Pons (tissue), 1 donor: ENCODE data around the gene GNAT2.

Experiments
- DNase-seq: peaks from one replicate; pipeline ENCODE4 v3.0.0-alpha.2; 2016; ENCODE audit warnings: low spot score

GNAT2 gene

DNA sequence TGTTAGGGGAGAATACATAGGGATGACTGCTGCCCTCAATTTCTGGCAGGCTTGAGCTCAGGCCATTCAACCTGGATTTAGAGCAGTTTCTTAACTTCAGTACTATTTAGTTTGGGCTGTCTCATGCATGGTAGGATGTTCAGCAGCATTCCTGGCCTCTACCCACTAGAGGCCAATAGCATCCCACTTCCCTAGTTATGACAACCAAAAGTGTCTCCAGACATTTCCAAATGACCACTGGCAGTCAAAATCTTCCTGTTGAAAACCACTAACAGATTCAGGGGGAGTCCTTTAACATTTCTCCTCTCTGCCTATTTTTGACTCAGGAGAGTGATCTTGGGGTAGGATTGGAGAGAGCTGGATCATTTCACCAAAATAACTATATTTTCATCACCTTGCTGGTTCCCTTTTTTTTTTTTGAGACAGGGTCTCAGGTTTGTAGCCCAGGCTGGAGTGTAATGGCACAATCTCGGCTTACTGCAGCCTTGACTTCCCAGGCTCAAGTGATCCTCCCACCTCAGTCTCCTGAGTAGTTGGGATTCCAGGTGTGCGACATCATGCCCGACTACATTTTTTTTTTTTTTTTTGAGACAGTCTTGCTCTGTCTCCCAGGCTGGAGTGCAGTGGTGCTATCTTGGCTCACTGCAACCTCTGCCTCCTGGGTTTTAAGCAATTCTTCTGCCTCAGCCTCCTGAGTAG, 8.7 kb downstream of the GNAT2 start:
- DNase-seq: no peak

DNA sequence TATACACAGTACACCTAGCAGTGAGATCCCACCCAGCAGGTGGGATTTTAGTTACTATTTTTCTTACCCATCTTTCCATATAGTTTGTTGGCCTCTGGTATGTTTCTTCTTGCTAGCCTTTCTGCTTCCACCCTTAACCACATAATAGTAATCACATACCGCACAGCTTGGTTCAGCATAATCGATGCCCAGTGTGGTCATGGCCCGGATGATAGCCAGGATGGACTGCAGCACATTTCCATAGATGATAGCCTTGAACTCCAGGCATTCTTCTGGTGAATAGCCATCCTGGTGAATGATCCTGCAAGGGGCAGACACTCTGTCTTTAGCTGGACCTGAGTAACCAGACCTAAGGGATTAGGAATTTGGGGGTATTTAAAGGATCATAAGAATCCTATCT, 9.5 kb downstream of the GNAT2 start:
- DNase-seq: no peak

DNA sequence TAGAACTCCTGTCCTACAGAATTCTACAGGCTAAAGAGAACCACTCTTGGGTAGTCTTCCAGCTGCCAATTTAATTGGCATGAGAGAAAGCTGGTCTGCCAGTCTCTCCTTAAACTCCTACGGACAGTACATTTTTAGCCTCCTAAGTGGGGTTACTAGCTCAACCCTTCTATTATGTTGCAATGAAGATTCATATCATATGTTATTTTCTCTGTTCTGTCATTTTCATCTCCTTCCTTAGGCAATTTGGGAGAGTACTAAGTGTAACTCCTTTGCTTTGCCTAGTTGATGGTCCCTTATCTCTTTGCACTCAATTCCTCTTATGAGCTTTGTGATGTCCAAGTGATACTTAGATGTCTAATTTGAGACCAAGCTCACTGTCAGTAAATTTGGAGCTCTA, 14.0 kb downstream of the GNAT2 start:
- DNase-seq: no peak

DNA sequence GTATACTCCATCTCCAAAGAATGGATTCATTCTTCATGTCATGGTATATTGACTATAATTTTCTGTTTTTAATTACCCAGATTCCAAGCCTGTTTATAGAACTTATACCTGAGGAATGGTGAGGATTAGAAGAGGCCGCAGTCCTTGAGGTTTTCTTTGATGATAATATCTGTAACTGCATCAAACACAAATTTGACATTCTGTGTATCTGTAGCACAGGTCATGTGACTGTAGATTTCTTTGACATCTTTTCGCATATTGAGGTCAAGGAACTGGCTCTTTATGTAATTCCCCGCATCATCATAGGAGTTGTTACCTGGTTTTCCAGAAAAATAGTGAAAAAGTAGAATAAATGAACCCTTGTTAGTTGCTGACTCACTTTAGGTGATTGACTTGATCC, 16.2 kb downstream of the GNAT2 start:
- no peak for DNase-seq

DNA sequence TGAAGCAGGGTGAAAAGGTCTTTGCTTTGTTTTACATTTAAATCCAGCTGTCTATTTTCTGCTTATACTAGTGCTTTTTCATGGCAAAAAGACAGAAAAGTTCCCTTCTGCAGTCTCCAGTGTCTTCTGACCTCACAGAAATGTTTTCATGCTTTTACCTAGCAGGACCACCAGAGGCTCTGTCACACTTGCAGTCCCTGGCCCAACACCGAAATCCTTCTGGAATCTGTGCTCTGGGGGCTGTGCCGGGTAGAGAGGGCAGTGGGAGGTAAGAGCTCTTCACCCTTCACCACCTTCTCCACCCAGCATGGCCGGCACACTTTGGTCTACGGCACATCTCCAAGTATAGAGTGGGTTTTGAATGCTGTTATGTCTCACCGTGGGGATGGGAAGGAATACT, 20.8 kb downstream of the GNAT2 start:
- no peak for DNase-seq

DNA sequence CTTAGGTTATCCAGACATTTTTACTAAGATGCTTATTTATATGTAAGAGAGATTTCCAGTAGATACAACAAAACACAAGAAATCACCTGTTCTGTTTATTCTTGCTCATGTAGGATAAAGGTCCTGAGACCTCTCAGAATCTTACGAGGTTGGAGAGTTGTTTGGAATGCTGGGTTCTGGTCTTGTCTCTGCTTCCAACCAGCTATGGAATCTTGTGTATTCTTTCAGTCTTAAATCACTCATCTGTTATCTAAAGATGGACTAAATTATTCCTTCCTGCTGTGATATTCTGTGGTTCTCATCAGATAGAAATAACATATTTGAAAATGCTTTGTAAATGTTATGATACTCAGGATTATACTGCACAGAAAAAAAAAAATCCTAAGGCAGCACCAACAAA, 21.3 kb downstream of the GNAT2 start:
- no peak for DNase-seq

DNA sequence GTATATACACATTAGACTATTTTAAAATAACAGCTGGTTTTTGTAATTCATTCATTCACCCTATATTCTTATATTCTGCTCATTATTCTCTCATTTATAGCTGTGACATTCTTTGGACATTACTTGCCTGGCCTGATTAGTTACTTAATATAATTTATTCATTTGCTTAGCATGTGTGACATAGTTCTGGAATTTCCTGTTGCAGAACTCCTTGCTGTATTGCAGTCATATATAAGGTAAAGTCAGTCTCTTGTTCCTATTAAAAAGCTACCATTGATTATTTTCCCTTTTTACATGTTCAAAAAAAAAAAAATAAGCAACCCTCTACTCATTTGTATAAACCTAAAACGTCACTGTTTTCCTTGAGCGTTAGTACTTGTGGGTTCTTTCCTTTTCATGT, 23.9 kb downstream of the GNAT2 start:
- no peak for DNase-seq

DNA sequence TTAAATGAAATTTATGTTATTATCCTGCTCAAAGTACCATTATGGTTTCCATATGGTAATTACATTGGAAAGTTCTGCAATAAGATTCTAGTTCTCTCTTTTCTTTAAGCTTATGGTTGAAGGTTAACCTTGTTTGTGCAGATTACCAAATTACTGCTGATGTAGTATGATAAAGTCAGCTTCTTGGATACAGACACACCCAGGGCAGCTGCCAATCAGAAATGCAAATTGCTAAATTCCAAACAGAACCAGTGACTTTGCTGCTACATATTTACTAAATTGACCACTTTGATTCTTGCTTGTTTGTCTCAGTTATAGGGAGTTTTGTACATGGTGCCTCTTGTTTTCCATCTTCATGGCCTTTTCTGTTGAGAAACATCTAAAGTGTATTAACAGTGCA, 26.5 kb downstream of the GNAT2 start:
- DNase-seq: no peak

DNA sequence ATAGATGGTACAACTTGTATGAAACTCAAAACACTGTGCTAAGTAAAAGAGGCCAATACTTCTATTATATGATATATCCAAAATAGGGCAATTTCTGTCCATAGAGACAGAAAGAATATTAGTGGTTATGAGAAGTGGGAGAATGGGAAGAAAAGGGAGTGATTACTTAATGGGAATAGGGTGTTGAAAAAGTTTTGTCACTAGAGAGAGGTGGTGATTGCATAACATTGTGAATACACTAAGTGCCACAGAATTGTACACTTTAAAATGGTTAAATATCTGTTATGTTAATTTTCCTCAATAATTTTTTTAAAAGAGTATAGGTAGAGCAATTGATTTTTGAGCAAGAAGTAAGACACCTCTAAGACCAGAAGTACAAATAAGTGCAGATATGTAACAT, 29.7 kb downstream of the GNAT2 start:
- no peak for DNase-seq

DNA sequence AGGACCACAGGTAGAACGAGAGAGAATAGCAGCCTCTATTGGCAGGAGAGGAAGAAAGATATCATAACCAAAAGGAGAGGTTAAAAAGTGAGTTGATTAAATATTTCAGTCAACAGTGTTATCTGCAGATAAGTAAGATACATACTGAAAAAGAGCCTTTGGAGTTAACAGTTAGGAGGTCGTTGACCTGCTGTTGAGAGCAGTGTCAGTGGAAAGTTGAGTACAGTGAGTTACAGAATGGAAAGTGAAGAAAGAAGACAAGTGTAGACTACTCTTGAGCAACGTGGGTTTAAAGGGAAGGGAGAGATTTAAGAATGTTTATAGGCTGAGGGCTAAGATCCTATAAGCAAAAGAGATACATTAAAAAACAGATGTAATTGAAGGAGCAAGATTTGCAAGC, 30.2 kb downstream of the GNAT2 start:
- DNase-seq: no peak

DNA sequence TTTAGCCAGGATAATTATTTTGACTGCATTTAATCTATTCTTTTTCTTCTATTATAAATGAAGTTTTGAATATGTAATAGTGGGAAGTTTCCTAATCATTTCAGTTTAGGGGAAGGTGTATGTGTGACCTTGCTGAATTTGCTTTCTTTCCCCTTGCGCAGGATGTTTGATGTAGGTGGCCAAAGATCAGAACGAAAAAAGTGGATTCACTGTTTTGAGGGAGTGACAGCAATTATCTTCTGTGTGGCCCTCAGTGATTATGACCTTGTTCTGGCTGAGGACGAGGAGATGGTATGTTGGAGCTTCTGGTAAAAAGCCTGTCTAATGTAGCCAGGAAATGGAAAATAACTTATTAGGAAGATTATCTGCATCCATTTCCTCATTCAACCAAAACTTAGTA, 33.4 kb downstream of the GNAT2 start:
- DNase-seq: no peak

DNA sequence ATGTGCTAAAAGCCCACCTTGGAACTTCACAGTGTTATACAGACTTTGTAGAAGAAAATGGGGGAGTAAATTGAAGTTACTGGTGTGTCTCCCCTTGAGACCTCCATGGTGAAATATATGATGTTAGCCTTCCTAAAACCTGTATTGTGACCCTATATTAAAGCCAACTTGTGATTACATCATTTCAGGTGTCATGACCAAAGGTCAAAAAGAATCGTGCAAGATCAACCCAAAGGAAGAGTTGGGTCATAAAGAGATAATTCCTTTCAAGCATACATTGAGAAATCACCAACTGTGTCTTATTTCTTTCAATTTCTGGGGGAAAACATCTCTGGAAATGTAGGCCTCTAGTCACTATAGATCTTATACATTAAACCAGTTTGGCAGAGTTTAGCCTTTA, 34.6 kb downstream of the GNAT2 start:
- no peak for DNase-seq

DNA sequence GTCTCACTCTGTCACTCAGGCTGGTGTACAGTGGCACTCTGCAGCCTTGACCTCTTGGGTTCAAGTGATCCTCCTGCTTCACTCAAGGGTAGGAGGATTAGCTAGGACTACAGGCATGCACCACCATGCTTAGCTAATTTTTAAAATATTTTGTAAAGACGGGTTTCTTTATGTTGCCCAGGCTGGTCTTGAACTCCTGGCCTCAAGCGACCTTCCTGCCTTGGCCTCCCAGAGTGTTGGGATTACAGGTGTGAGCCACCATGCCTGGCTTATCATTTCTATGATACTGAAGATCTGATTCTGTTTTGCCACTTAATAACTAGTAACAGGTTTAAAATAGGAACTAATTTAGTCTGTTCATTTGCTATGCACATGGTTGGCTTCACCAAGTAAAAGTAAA, 37.4 kb downstream of the GNAT2 start:
- DNase-seq: no peak

DNA sequence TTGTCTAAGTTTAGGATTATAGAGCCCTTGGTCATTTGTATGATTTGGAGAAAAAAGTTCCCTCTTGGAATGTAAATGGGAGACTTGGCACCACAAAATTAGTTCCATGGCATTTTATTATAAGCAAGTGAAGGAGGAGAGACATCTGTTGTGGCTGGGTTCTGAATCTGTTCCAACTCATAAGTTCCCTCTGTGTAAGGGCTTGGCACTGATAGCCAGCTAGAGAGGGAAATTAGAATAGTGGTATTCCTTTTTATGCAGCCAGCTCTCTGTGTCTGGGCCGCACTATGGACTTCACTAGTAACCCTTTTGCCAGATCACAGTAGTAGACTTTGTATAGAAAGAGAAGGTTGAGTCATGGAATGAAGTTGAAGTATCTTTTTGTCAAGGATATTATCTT, 39.9 kb downstream of the GNAT2 start:
- peak; percentile 39 for DNase-seq

DNA sequence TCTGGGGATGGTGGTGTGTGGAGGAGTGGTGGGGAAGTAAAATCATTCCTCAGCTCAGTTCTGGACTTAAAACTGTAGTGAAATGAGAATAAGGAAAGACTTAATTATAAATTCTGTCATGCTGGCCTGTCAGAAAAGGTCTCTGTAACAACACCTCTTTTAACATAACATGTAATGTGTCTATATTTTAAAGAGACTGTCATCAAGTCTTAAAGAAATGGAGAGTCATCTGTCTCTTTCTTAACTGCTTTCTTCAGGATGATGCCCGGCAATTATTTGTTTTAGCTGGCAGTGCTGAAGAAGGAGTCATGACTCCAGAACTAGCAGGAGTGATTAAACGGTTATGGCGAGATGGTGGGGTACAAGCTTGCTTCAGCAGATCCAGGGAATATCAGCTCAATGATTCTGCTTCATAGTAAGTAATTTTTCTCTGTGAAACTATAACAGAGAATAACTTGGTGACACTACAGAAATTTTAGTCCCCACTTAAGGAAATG, 40.4 kb downstream of the GNAT2 start:
- no peak for DNase-seq

DNA sequence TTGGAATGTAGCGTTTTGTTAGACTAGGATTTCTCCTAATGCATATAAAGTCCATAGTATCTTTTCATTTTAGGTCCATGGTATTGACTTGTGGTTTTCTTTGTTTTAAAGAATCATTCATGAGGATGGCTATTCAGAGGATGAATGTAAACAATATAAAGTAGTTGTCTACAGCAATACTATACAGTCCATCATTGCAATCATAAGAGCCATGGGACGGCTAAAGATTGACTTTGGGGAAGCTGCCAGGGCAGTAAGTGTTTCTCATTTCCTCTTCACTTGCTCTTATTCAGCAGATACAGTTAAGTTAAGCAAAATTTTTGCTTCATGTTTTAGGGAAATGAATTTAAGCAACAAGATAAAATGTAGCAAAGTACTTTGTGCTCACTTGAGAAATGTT, 45.6 kb downstream of the GNAT2 start:
- peak; percentile 26 for DNase-seq

DNA sequence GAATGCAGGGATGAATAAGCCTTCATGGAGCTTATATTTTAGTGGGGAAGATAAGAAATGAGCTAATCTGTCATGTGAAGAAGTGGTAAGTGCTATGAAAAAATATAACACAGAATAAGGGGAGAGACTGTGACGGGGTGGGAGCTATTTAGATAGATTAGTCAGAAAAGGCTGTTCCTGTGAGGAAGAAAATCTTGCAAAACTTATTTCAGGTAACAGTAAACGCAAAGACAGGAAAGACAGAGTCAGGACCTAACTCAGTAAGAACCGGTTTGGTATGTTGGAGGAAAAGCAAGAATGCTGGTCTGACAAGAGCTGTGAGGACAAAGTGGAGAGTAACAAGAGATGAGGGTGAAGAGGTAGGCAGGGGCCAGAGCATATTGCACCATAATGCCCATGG, 49.0 kb downstream of the GNAT2 start:
- no peak for DNase-seq

DNA sequence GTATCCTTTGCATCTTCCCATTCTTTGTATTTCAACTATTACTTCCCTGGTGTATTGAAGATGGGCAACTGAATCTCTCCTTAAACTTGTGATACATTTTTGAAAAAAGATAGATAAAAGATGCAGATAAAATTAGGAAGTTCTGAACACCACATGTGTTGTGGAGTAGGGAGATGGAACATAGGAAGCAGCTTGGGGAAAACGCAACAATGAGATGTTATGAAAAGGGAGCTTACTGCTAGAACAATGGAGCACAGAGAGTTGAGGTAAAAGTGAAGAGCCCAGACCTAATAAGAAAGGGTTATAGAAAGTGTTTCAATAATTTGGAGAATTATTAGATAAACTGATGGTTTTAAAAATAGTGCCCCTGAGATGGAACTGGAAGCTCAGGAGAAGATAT, 50.1 kb downstream of the GNAT2 start:
- DNase-seq: peak; percentile 29

DNA sequence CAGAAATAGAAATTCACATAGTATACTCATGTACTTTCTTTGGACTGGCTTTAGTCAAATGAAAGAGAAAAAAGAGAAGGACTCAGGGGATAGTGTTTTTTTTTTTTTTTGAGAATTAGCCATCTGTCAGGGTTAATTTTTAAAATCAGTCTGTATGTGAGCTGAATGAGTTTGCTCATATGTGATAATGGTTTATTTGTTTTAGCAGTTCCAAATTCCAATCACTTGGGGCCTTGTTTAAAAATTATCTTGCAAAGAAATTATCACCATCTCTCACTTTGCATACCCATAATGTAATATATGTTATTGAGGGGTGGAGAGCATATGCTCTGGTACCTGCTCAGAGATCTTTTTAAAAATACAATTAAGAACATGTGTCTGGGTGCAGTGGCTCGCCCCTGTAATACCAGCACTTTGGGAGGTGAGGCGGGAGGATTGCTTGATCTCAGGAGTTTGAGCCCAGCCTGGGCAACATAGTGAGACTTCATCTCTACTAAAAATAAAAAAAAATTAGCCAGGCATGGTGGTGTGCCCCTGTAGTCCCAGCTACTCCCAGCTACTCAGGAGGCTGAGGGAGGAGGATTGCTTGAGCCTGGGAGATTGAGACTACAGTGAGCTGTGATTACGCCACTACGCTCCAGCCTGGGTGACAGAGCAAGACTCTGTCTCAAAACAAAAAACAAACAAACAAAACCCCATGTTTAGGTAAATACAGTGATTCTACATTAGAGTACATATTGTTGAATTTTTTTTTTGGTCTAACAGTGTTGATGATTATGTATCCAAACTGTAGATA, 51.3 kb downstream of the GNAT2 start:
- DNase-seq: no peak

DNA sequence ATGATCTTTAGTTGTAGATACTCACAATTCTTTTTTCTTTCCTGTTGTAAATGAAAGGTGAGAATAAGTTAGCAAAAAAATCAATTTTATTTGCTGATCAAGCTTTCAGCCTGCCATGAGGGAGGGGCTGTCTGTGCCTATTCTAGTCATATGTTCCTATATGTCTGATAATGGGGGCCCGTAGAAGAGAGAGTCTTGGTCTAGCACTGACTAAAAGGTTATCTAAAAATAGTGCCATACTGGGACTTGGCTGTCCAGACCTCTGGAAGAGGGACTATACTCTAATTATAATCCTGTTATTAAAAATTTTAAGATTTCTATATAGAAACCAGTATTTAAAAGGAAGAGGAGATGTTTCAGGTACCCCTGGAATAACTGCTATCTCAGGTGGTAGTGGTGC, 52.4 kb downstream of the GNAT2 start:
- DNase-seq: no peak

DNA sequence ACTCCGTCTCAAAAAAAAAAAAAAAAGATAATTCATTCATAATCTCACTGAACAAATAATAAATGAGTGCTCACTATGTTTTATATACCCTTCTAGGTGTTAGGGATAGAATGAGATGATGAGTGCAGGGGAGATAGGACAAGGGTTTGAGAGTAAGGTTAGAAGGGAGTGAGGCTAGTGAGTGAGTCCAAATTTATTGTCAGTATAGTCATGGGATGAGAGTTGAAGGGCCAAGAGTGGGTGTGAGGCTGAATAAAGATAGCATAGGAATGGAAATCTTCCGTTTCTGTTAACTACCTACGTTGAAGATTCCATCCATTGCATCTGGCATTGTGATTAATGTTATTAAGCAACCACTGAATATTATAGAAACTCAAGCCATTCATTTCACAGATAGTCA, 54.2 kb downstream of the GNAT2 start:
- no peak for DNase-seq

DNA sequence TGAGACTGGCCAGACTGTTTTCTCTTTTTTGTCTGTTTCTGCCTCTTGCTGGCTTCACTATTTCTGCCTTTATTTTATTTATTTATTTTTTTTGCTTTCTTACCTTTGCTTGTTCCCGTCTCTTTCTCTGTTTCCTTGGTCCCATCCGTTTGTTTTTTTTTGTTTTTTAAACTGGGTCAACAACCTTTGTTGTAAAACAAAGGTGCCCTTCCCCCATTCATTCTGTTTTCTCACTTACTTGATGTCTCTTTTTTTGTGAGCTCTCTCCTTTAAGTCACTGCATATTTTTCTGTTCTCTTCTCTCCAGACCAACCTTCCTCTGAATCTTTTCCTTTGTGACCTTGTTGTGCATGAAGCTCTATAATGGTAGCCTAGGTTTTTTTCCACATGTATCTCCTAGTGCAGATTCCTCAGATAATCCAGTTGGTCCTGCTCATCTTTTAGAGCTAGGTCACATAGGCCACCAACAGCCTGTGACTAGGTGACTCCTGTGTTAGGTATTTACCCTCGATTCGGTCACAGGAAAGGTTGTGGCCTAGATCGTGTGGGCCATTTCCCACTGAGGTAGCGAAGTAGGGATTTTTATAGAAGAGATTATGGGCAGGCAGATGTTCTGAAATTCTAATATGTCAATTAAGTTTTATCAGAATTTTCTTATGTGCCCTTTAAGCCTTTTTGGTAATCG, 55.1 kb downstream of the GNAT2 start:
- DNase-seq: no peak

DNA sequence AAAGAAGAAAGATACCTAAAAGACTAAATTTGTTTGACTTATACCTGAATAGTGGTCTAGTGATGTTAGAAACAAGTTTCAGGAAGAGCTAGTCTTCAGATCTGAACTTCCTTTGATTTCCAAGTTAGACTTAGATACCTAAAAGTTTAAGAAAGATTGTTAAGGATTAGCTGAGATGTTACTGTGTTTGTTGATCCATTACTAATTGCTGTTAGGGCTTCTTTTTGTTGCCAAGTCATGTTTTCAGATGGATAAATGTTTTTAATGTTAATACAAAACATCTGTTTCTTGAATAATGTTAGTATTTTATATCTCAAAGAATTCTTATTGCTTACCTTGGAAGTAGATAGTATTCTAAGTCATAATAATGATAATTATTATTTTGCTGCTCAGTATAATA, 59.4 kb downstream of the GNAT2 start:
- DNase-seq: no peak
